Suprapubic skin (tissue), 4 donors: ENCODE data around the gene NCAPH2. TPM values are rescaled to one million over a fixed set of nuclear protein-coding genes. Genes with fewer than 3 reads are reported as not detected.

Experiments
- DNase-seq, 2 donors: peaks; one replicate each; pipeline ENCODE4 v3.0.0-alpha.2; 2019; ENCODE audit warnings: low spot score in 2 of 2
- H3K27ac ChIP-seq: fragments of 200-600 bp; sonication (generic); one replicate; pipeline ENCODE4 v1.5.1; 2019
- H3K27me3 ChIP-seq: fragments of 200-600 bp; sonication (generic); one replicate; pipeline ENCODE4 v1.5.1; 2019
- H3K36me3 ChIP-seq: fragments of 200-600 bp; sonication (generic); one replicate; pipeline ENCODE4 v1.5.1; 2019
- H3K4me1 ChIP-seq: fragments of 200-600 bp; sonication (generic); one replicate; pipeline ENCODE4 v1.5.1; 2019
- H3K4me3 ChIP-seq: fragments of 200-600 bp; sonication (generic); one replicate; pipeline ENCODE4 v1.5.1; 2019; ENCODE audit warnings: mild to moderate bottlenecking
- H3K9me3 ChIP-seq: fragments of 200-600 bp; sonication (generic); one replicate; pipeline ENCODE4 v1.5.1; 2019
- CTCF ChIP-seq, 2 donors: fragments of 200-600 bp in 1 of 2; fragments of 450-650 bp in 1 of 2; sonication (generic) in 1 of 2; IDR thresholded peaks; one replicate each; pipeline ENCODE4 v1.5.1; 2016 to 2019; ENCODE audit warnings: antibody characterized with exemption in 2 of 2, mild to moderate bottlenecking in 1 of 2, moderate library complexity in 1 of 2
- EP300 ChIP-seq: sonication (generic); formaldehyde crosslinking; IDR thresholded peaks from one replicate; pipeline ENCODE4 v1.6.1; 2017; ENCODE audit warnings: antibody characterized with exemption
- POLR2A ChIP-seq, 2 donors: fragments of 450-650 bp; IDR thresholded peaks; one replicate each; pipeline ENCODE4 v1.6.1; 2017; ENCODE audit warnings: antibody characterized with exemption in 2 of 2, mild to moderate bottlenecking in 2 of 2, moderate library complexity in 2 of 2
- POLR2AphosphoS5 ChIP-seq, 3 donors: sonication (generic); formaldehyde crosslinking; IDR thresholded peaks; one replicate each; pipeline ENCODE4 v1.6.1; 2017; ENCODE audit warnings: antibody characterized with exemption in 3 of 3
- WGBS: methylation state at CpG from one replicate; pipeline ENCODE4 v1.1.5; 2018; 5-methylcytosine and 5-hydroxymethylcytosine counted together
- total RNA-seq, 4 donors: library from RNA; depleted of rRNA; stranded (reverse); fragments of >200 nt; gene quantifications; one replicate each; pipeline ENCODE4 v1.1.0, GENCODE V29; 2016

The NCAPH2 gene
- total RNA-seq, 4 donors from 2014 or later: 39.6 to 51.9 (median 50.0) TPM

- H3K27ac ChIP-seq: no peak overlapping the region
- H3K9me3 ChIP-seq: no peaks in the 10 kb centered on the region
- H3K4me1 ChIP-seq: peaks cover 14% of the 10 kb centered on the region
- H3K36me3 ChIP-seq: peaks cover 98% of the 10 kb centered on the region
- no peak for TF ChIP-seq POLR2A (IDR thresholded peaks at IDR 0.05)
- no peak for TF ChIP-seq EP300
- no peak for DNase-seq
- WGBS: 91% methylated on average over 9 of the region's 30 CpGs
- H3K4me3 ChIP-seq: no peak overlapping the region
- H3K27me3 ChIP-seq: no peaks in the 10 kb centered on the region
Measured at GRCh38 chr22:50461979-50462540, 46.0 kb upstream of the NCAPH2 start.

- H3K27me3 ChIP-seq: no peaks in the 10 kb centered on the region
- peaks cover 97% of the 10 kb centered on the region for H3K36me3 ChIP-seq
- 90% methylated on average over 21 of the region's 28 CpGs for WGBS
- no peak overlapping the region for H3K4me3 ChIP-seq
- no peak for DNase-seq
- no peaks in the 10 kb centered on the region for H3K9me3 ChIP-seq
- no peak for TF ChIP-seq POLR2A (IDR thresholded peaks at IDR 0.05)
- TF ChIP-seq CTCF (IDR thresholded peaks at IDR 0.05): no peak
- no peak for TF ChIP-seq EP300
- TF ChIP-seq POLR2AphosphoS5 (IDR thresholded peaks at IDR 0.05): no peak
- no peak overlapping the region for H3K27ac ChIP-seq
- peaks cover 14% of the 10 kb centered on the region for H3K4me1 ChIP-seq
Measured at GRCh38 chr22:50463188-50463900, 44.7 kb upstream of the NCAPH2 start.

- no CpG with 5 or more reads among the region's 24 CpGs for WGBS
- H3K9me3 ChIP-seq: no peaks in the 10 kb centered on the region
- H3K36me3 ChIP-seq: peaks cover 86% of the 10 kb centered on the region
- TF ChIP-seq CTCF (IDR thresholded peaks at IDR 0.05) (no peak), POLR2A (IDR thresholded peaks at IDR 0.05) (no peak), EP300 (no peak), POLR2AphosphoS5 (IDR thresholded peaks at IDR 0.05) (no peak)
- H3K27me3 ChIP-seq: no peaks in the 10 kb centered on the region
- no peak for DNase-seq
- no peak overlapping the region for H3K4me3 ChIP-seq
- H3K4me1 ChIP-seq: peaks cover 21% of the 10 kb centered on the region
- no peak overlapping the region for H3K27ac ChIP-seq
Measured at GRCh38 chr22:50464451-50464850, 43.6 kb upstream of the NCAPH2 start.

- Histone ChIP-seq H3K36me3 (peaks cover 77% of the 10 kb centered on the region), H3K27me3 (no peaks in the 10 kb centered on the region), H3K9me3 (no peaks in the 10 kb centered on the region), H3K4me3 (no peak overlapping the region), H3K4me1 (peaks cover 29% of the 10 kb centered on the region), H3K27ac (no peak overlapping the region)
- 98% methylated on average over 20 of the region's 30 CpGs for WGBS
- TF ChIP-seq POLR2AphosphoS5 (IDR thresholded peaks at IDR 0.05) (no peak), CTCF (IDR thresholded peaks at IDR 0.05) (no peak), EP300 (no peak), POLR2A (IDR thresholded peaks at IDR 0.05) (no peak)
- no peak for DNase-seq
Measured at GRCh38 chr22:50465066-50465930, 42.7 kb upstream of the NCAPH2 start.

GRCh38 chr22:50467341-50467740, 40.7 kb upstream of the NCAPH2 start:
- H3K36me3 ChIP-seq: peaks cover 57% of the 10 kb centered on the region

More at GRCh38 chr22:50467341-50467740, 40.7 kb upstream of the NCAPH2 start:
- no peak for DNase-seq
- Histone ChIP-seq H3K27me3 (no peaks in the 10 kb centered on the region), H3K4me1 (peaks cover 36% of the 10 kb centered on the region), H3K27ac (no peak overlapping the region), H3K4me3 (no peak overlapping the region), H3K9me3 (no peaks in the 10 kb centered on the region)
- TF ChIP-seq EP300 (no peak), POLR2AphosphoS5 (IDR thresholded peaks at IDR 0.05) (no peak), POLR2A (IDR thresholded peaks at IDR 0.05) (no peak), CTCF (IDR thresholded peaks at IDR 0.05) (no peak)
- 83% methylated on average over 9 of the region's 24 CpGs for WGBS
